Activated CD4-positive, alpha-beta T cell treated with anti-CD3 and anti-CD28 coated beads, Interleukin-2, amount 50 U/mL, for 4 hours (primary cell): ENCODE results near the gene FIGN.

Experiments
- DNase-seq, 2 experiments: peaks; one replicate each; pipeline ENCODE4 v3.0.0-alpha.2; 2020

The FIGN gene

GRCh38 chr2:163552758-163553157, 183.1 kb downstream of the FIGN start:
- no peak for DNase-seq

GRCh38 chr2:163551616-163552373, 184.0 kb downstream of the FIGN start:
- no peak for DNase-seq

- DNase-seq: no peak
These were observed 186.8 kb downstream of the FIGN start for GRCh38 chr2:163548970-163549369.
